Germinal center (tissue), 1 donor: Measurements from ENCODE around the gene CAB39.
"Not testable (repeated sequence)": the region's sequence is repeated elsewhere in the genome, so short reads cannot be mapped to it uniquely, and the experiment has no call there.

Experiments
- DNase-seq: peaks from one replicate; pipeline ENCODE4 v3.0.0; 2012; ENCODE audit warnings: mixed read lengths, low spot score

The CAB39 gene

GRCh38 chr2:230715201-230715600 lies 2.6 kb downstream of the CAB39 start:
- no peak for DNase-seq

- DNase-seq, result no peak
Measured at GRCh38 chr2:230716588-230716987, 3.9 kb downstream of the CAB39 start.

GRCh38 chr2:230717600-230717999 lies 5.0 kb downstream of the CAB39 start:
- DNase-seq, result no peak

- no peak for DNase-seq
Measured at GRCh38 chr2:230719340-230719739, 6.7 kb downstream of the CAB39 start.

- peak; percentile 38 for DNase-seq
Measured at GRCh38 chr2:230721712-230722111, 9.1 kb downstream of the CAB39 start.

- no peak for DNase-seq
Measured at GRCh38 chr2:230722207-230722885, 9.7 kb downstream of the CAB39 start.

- no peak for DNase-seq
Measured at GRCh38 chr2:230723363-230723762, 10.7 kb downstream of the CAB39 start.

- DNase-seq, result not testable (repeated sequence)
Measured at GRCh38 chr2:230724957-230725356, 12.3 kb downstream of the CAB39 start.

- no peak for DNase-seq
Measured at GRCh38 chr2:230731512-230731911, 18.9 kb downstream of the CAB39 start.

- no peak for DNase-seq
Measured at GRCh38 chr2:230732914-230733401, 20.3 kb downstream of the CAB39 start.

GRCh38 chr2:230734247-230735175 lies 21.9 kb downstream of the CAB39 start:
- no peak for DNase-seq

- DNase-seq, result no peak
Measured at GRCh38 chr2:230735884-230736283, 23.2 kb downstream of the CAB39 start.

GRCh38 chr2:230737300-230737699 lies 24.7 kb downstream of the CAB39 start:
- DNase-seq, result no peak

GRCh38 chr2:230737791-230738226 lies 25.2 kb downstream of the CAB39 start:
- no peak for DNase-seq

- no peak for DNase-seq
Measured at GRCh38 chr2:230738391-230738811, 25.8 kb downstream of the CAB39 start.

GRCh38 chr2:230738924-230739323 lies 26.3 kb downstream of the CAB39 start:
- DNase-seq, result no peak

GRCh38 chr2:230739961-230740360 lies 27.3 kb downstream of the CAB39 start:
- no peak for DNase-seq

GRCh38 chr2:230742781-230743180 lies 30.1 kb downstream of the CAB39 start:
- DNase-seq, result no peak

GRCh38 chr2:230746213-230746612 lies 33.6 kb downstream of the CAB39 start:
- no peak for DNase-seq

GRCh38 chr2:230748087-230748486 lies 35.4 kb downstream of the CAB39 start:
- no peak for DNase-seq

- no peak for DNase-seq
Measured at GRCh38 chr2:230749111-230749510, 36.5 kb downstream of the CAB39 start.

- DNase-seq, result no peak
Measured at GRCh38 chr2:230751062-230751461, 38.4 kb downstream of the CAB39 start.

- DNase-seq, result no peak
Measured at GRCh38 chr2:230754200-230754599, 41.6 kb downstream of the CAB39 start.
